Fibroblast of lung (primary cell): ENCODE measurements around the gene EEPD1. TPM values are rescaled to one million over a fixed set of nuclear protein-coding genes. Genes with fewer than 3 reads are reported as not detected.
"Not testable (repeated sequence)": the region's sequence is repeated elsewhere in the genome, so short reads cannot be mapped to it uniquely, and the experiment has no call there.

Source experiments
- DNase-seq, 2 donors: peaks; one replicate each; pipeline versions ENCODE4 v3.0.0 to v3.0.0-alpha.2; 2010; ENCODE audit warnings: low read depth in 2 of 2
- H2AFZ ChIP-seq: 2 replicates; pipeline ENCODE4 v1.5.1; 2012; ENCODE audit warnings: low read length, control low read depth, inconsistent platforms
- H3K27ac ChIP-seq: 2 replicates; pipeline ENCODE4 v1.5.1; 2011; ENCODE audit warnings: low read length, control low read depth; ENCODE audit not compliant: insufficient read depth
- H3K27me3 ChIP-seq: 2 replicates; pipeline ENCODE4 v1.5.1; 2011; ENCODE audit warnings: mild to moderate bottlenecking, low read length; ENCODE audit not compliant: control insufficient read depth, insufficient read depth
- H3K36me3 ChIP-seq: 2 replicates; pipeline ENCODE4 v1.5.1; 2011; ENCODE audit warnings: low read length; ENCODE audit not compliant: control insufficient read depth, insufficient read depth
- H3K4me1 ChIP-seq: 2 replicates; pipeline ENCODE4 v1.5.1; 2011; ENCODE audit warnings: low read length; ENCODE audit not compliant: control insufficient read depth, insufficient read depth; ENCODE audit errors: extremely low read depth
- H3K4me2 ChIP-seq: 2 replicates; pipeline ENCODE4 v1.5.1; 2011; ENCODE audit warnings: low read length, control low read depth; ENCODE audit not compliant: insufficient read depth; ENCODE audit errors: extremely low read depth
- H3K4me3 ChIP-seq, 4 experiments: fragments of 200-600 bp in 1 of 4; sonication (generic) in 1 of 4; replicated peaks in 1 of 4; 2 replicates each; pipeline ENCODE4 v1.5.1; 2011 to 2016; ENCODE audit warnings: low read length in 4 of 4, low read depth in 3 of 4, mild to moderate bottlenecking in 3 of 4, control low read depth in 2 of 4, inconsistent platforms in 1 of 4, mixed read lengths in 1 of 4; ENCODE audit not compliant: insufficient read depth in 1 of 4; ENCODE audit errors: control extremely low read depth in 1 of 4
- H3K79me2 ChIP-seq: 2 replicates; pipeline ENCODE4 v1.5.1; 2012; ENCODE audit warnings: mild to moderate bottlenecking, low read length, inconsistent platforms; ENCODE audit not compliant: control insufficient read depth, insufficient read depth
- H3K9ac ChIP-seq: 2 replicates; pipeline ENCODE4 v1.5.1; 2011; ENCODE audit warnings: mild to moderate bottlenecking, low read length, control low read depth; ENCODE audit not compliant: insufficient read depth
- H3K9me3 ChIP-seq: 2 replicates; pipeline ENCODE4 v1.5.1; 2012; ENCODE audit warnings: low read depth, low read length; ENCODE audit not compliant: control insufficient read depth, insufficient read depth
- H4K20me1 ChIP-seq: 2 replicates; pipeline ENCODE4 v1.5.1; 2011; ENCODE audit warnings: low read length; ENCODE audit not compliant: control insufficient read depth, insufficient read depth; ENCODE audit errors: extremely low read depth
- EZH2 ChIP-seq: IDR thresholded peaks from 2 replicates; pipeline ENCODE4 v1.5.1; 2012; ENCODE audit warnings: low read length, control low read depth, mild to moderate bottlenecking; ENCODE audit errors: missing control alignments
- polyA plus RNA-seq, 2 donors: library from polyadenylated mRNA; depleted of rRNA in 1 of 2; stranded (reverse) in 1 of 2; unstranded in 1 of 2; fragments of >200 nt; gene quantifications; 2 replicates each; pipeline ENCODE4 v1.2.1, GENCODE V29; 2011 to 2012; ENCODE audit warnings: missing spikeins in 1 of 2
- total RNA-seq: library from RNA; depleted of rRNA; stranded (reverse); fragments of >200 nt; gene quantifications from 2 replicates; pipeline ENCODE4 v1.2.1, GENCODE V29; 2014
- TF ChIP-seq, protein P1 (sequence below), 2 donors: IDR thresholded peaks in 1 of 2; conservative IDR thresholded peaks in 1 of 2; 1 replicate in 1 of 2; 2 replicates in 1 of 2; pipeline ENCODE4 v1.5.1; 2011 to 2012; ENCODE audit warnings: low read length in 2 of 2, control low read depth in 1 of 2, inconsistent platforms in 1 of 2, low read depth in 1 of 2, mild to moderate bottlenecking in 1 of 2

EEPD1 gene
- total and polyA plus RNA-seq, 2 donors (not counting 1 experiment from before 2014, with no cell fraction given), result 8.4 to 15.9 TPM

DNA sequence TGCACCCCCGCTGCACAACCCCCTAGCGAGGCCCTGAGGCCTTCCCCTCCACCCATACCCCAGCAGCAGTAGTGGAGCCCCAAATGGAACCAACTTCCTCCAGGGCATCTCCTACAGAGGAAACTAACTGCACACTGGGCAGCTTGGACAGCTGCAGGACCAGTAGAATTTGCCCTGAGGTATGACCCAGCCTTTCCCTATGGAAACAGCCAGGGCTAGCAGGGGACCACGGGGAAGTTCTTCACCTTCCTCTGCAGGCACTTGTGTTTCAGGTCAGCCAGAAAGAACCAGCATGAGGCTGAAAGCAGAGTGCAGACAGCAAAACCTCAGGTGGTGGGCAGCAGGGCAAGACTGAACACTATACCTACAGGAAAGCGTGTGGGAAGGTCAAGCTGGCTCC lies 5.7 kb upstream of the EEPD1 start:
- no peaks in the 10 kb centered on the region for H3K79me2 ChIP-seq
- H4K20me1 ChIP-seq, result no peaks in the 10 kb centered on the region
- H3K27me3 ChIP-seq, result peaks cover 2% of the 10 kb centered on the region
- no peak overlapping the region for H3K9ac ChIP-seq
- no peak for DNase-seq
- no peak overlapping the region for H2AFZ ChIP-seq
- no peaks in the 10 kb centered on the region for H3K9me3 ChIP-seq
- no peak overlapping the region for H3K4me3 ChIP-seq
- TF ChIP-seq EZH2, result no peak
- TF ChIP-seq, protein P1, sequence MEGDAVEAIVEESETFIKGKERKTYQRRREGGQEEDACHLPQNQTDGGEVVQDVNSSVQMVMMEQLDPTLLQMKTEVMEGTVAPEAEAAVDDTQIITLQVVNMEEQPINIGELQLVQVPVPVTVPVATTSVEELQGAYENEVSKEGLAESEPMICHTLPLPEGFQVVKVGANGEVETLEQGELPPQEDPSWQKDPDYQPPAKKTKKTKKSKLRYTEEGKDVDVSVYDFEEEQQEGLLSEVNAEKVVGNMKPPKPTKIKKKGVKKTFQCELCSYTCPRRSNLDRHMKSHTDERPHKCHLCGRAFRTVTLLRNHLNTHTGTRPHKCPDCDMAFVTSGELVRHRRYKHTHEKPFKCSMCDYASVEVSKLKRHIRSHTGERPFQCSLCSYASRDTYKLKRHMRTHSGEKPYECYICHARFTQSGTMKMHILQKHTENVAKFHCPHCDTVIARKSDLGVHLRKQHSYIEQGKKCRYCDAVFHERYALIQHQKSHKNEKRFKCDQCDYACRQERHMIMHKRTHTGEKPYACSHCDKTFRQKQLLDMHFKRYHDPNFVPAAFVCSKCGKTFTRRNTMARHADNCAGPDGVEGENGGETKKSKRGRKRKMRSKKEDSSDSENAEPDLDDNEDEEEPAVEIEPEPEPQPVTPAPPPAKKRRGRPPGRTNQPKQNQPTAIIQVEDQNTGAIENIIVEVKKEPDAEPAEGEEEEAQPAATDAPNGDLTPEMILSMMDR (conservative IDR thresholded peaks at IDR 0.05 in 1 of 2, IDR thresholded peaks at IDR 0.05 in 1 of 2; ENCODE audit: low read depth in 1 of 2, low read length in 2 of 2), result no peak
- H3K27ac ChIP-seq, result no peak overlapping the region
- H3K4me1 ChIP-seq, result no peaks in the 10 kb centered on the region
- H3K36me3 ChIP-seq, result no peaks in the 10 kb centered on the region
- no peak overlapping the region for H3K4me2 ChIP-seq

GRCh38 chr7:36148422-36149065 lies 4.5 kb upstream of the EEPD1 start:
- no peaks in the 10 kb centered on the region for H3K4me1 ChIP-seq
- H3K36me3 ChIP-seq, result no peaks in the 10 kb centered on the region

GRCh38 chr7:36149240-36149639 lies 3.8 kb upstream of the EEPD1 start:
- H3K9me3 ChIP-seq, H4K20me1 ChIP-seq, H2AFZ ChIP-seq, H3K4me1 ChIP-seq, H3K4me2 ChIP-seq, H3K79me2 ChIP-seq, H3K36me3 ChIP-seq, DNase-seq, H3K27me3 ChIP-seq, H3K27ac ChIP-seq, H3K9ac ChIP-seq, H3K4me3 ChIP-seq: not testable (repeated sequence)

More at GRCh38 chr7:36148422-36149065, 4.5 kb upstream of the EEPD1 start:
- Histone ChIP-seq H3K4me3 (no peak overlapping the region), H3K27me3 (no peaks in the 10 kb centered on the region), H3K9ac (no peak overlapping the region), H4K20me1 (no peaks in the 10 kb centered on the region), H3K79me2 (no peaks in the 10 kb centered on the region), H2AFZ (no peak overlapping the region), H3K9me3 (no peaks in the 10 kb centered on the region), H3K27ac (no peak overlapping the region), H3K4me2 (no peak overlapping the region)
- DNase-seq, result no peak
- TF ChIP-seq EZH2, result no peak
- TF ChIP-seq, protein P1 (conservative IDR thresholded peaks at IDR 0.05 in 1 of 2, IDR thresholded peaks at IDR 0.05 in 1 of 2; ENCODE audit: low read depth in 1 of 2, low read length in 2 of 2), result no peak
